ENCODE results near the gene FBXW9. TPM values are rescaled to one million over a fixed set of nuclear protein-coding genes. Genes with fewer than 3 reads are reported as not detected.
A peak's percentile ranks its signal among the peaks of the same experiment; 100 is the strongest.

FBXW9 gene
- total RNA-seq, 4 donors from 2014 or later, result 5.9 to 13.7 (median 11.3) TPM

DNA sequence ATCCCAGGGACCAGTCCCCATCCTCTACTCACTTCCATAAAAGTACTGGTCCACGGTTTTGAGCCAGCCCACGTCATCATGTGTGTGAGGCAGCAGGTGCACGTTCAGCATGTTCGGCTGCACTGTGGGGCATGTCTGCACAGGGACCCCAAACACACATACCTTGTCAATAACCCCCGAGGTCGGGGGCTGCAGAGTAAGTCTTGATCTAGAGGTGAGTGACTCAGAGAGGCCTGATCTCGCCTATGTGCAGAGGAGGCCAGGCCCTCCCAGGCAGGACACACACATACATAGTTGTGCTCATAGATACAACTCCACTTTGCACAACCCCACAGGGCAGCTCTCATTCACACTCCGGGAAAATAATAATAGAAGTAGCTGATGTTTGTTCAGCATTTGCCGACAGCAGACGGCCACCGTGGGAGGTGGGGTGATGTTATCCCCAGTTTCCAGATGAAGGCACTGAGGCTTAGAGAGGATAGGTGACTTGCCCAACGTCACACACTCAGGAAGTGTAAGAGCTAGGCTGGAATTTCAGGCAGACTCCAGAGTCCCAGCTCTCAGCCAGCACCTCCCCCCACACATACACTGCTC, 30.7 kb downstream of the FBXW9 start:
- Histone ChIP-seq H3K27me3 (no peaks in the 10 kb centered on the region), H3K4me3 (replicated peaks in 1 of 3) (peak overlapping the region; percentile 24 to 88 (median 57)), H3K9me3 (no peaks in the 10 kb centered on the region), H3K36me3 (peaks cover 13 to 19% of the 10 kb centered on the region in 2 donors), H3K4me1 (peaks cover 21 to 34% of the 10 kb centered on the region in 2 donors), H3K27ac (no peak overlapping the region)
- intact Hi-C loops (cut with DNase I), result loop anchor here (2.0 kb wide), 1 partner anchor 101 kb away; no protein-coding TSS in a partner anchor
- no peak for DNase-seq
- WGBS, 2 donors, result 53 to 64% methylated on average over 7 to 12 of the region's 12 CpGs
- no peak for TF ChIP-seq POLR2A (IDR thresholded peaks at IDR 0.05)
- TF ChIP-seq, protein P1, sequence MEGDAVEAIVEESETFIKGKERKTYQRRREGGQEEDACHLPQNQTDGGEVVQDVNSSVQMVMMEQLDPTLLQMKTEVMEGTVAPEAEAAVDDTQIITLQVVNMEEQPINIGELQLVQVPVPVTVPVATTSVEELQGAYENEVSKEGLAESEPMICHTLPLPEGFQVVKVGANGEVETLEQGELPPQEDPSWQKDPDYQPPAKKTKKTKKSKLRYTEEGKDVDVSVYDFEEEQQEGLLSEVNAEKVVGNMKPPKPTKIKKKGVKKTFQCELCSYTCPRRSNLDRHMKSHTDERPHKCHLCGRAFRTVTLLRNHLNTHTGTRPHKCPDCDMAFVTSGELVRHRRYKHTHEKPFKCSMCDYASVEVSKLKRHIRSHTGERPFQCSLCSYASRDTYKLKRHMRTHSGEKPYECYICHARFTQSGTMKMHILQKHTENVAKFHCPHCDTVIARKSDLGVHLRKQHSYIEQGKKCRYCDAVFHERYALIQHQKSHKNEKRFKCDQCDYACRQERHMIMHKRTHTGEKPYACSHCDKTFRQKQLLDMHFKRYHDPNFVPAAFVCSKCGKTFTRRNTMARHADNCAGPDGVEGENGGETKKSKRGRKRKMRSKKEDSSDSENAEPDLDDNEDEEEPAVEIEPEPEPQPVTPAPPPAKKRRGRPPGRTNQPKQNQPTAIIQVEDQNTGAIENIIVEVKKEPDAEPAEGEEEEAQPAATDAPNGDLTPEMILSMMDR (IDR thresholded peaks at IDR 0.05), result no peak

DNA sequence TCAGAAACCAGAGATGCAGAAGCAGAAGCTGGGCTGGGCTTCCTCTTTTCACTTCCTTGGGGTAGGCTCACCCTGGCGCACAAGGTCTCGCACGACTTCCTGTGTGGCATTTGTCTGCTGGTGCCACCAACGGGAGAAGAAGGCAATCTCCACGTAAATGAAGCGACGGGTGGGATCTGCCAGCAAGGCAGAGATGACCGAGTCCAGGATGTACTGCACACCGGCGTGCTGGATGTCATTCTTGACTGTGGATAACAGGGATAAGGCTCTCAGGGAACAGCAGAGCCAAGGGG, 31.2 kb downstream of the FBXW9 start:
- intact Hi-C loops (cut with DNase I), result no loop called here
- Histone ChIP-seq H3K9me3 (no peaks in the 10 kb centered on the region), H3K36me3 (peaks cover 16 to 19% of the 10 kb centered on the region in 2 donors), H3K27ac (no peak overlapping the region), H3K27me3 (no peaks in the 10 kb centered on the region), H3K4me3 (replicated peaks in 1 of 3) (peak overlapping the region in 1 of 3 donors; percentile 57), H3K4me1 (peaks cover 16 to 29% of the 10 kb centered on the region in 2 donors)
- TF ChIP-seq, protein P1 (IDR thresholded peaks at IDR 0.05), result no peak
- TF ChIP-seq POLR2A (IDR thresholded peaks at IDR 0.05), result no peak
- WGBS, 2 donors, result 77 to 92% methylated on average over 10 of the region's 10 CpGs
- DNase-seq, result no peak

DNA sequence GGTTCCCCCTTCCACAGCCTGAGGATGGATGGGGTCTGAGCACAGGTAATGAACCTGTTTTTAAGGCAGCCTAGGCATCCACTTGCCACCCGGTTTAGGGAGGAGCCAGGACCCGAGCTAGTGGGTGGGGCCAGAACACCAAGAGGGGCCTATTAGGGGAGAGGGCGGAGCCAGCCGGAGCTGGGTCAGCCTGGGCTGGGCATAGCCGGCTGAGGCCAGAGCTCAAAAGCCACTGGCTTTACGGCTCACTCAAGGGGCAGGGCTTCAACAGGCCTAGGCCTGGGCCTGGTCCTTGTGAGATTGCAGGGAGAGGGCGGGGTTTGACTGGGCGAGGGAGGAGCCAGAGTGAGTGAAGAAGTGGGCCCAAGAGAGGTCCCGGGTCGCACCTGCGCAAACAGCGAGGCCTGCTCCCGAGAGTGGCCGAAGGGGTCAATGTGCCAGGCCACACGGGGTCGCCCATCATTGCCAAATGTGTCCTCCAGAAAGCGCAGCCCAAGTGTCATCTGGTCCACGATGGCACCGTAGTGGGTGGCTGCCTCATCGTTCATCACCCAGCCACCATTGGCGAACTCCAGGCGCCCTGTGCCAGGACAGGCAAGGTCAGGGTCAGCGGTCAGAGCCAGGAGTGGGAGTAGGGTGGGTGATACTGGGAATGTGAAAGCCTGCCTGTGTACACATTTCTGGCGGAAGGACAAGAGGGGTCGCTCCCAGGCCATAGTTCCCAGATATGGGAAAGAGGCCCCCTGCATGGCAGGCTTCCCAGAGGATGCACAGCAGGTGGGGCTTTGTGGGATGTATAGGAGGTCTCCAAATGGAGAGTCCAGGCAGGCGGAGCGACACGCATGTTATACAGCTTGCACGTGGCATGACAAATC, 31.8 kb downstream of the FBXW9 start:
- Histone ChIP-seq H3K9me3 (no peaks in the 10 kb centered on the region), H3K27ac (no peak overlapping the region), H3K4me1 (peaks cover 13 to 26% of the 10 kb centered on the region in 2 donors), H3K36me3 (peaks cover 19 to 20% of the 10 kb centered on the region in 2 donors), H3K4me3 (replicated peaks in 1 of 3) (no peak overlapping the region), H3K27me3 (no peaks in the 10 kb centered on the region)
- TF ChIP-seq POLR2A (IDR thresholded peaks at IDR 0.05), result no peak
- TF ChIP-seq, protein P1 (IDR thresholded peaks at IDR 0.05), result no peak
- intact Hi-C loops (cut with DNase I), result no loop called here
- no peak for DNase-seq
- WGBS, 2 donors, result 86 to 91% methylated on average over 24 to 25 of the region's 29 CpGs

DNA sequence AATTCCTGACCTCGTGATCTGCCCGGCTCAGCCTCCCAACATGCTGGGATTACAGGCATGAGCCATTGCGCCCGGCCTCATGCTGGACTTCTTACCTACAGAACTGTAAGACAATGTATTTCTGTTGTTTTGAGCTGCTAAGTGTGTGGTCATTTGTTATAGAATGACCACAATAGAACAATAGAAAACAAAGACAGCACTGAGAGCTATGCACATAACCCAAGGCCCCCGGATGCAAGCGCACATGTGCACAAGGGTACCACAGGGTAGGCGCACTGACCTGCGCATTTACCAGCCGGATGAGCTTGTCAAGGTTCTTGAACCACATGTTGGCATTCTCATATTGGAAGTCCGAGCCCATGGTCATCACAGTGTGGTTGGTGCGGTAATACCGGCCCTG, 35.5 kb downstream of the FBXW9 start:
- intact Hi-C loops (cut with DNase I), result no loop called here
- 94 to 97% methylated on average over 8 to 12 of the region's 12 CpGs for WGBS, 2 donors
- Histone ChIP-seq H3K4me1 (peaks cover 0 to 5% of the 10 kb centered on the region in 2 donors), H3K4me3 (replicated peaks in 1 of 3) (no peak overlapping the region), H3K9me3 (no peaks in the 10 kb centered on the region), H3K27me3 (no peaks in the 10 kb centered on the region), H3K36me3 (peaks cover 21 to 23% of the 10 kb centered on the region in 2 donors), H3K27ac (no peak overlapping the region)
- TF ChIP-seq, protein P1 (IDR thresholded peaks at IDR 0.05), result no peak
- no peak for TF ChIP-seq POLR2A (IDR thresholded peaks at IDR 0.05)
- DNase-seq, result no peak

DNA sequence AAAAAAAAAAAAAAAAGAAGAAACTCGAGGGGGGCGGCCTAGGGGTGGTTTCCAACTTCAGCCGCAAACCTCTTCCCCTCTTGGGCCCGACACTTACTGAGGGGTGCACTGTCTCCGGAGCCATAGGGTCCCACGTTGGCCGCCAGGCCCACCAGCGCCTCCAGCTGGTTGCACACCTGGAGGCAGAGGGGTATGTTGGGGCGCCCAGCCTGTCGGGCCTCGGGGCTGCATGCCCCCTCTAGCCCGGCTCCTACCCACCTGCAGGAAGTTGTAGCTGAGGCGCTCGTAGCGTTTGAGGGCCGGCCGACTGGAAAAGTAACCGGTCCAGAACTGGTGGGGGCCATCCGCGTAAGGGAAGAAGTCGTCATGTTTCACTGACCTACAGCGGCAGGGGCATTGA, 38.5 kb downstream of the FBXW9 start:
- no peaks in the 10 kb centered on the region for H3K27me3 ChIP-seq
- no peaks in the 10 kb centered on the region for H3K9me3 ChIP-seq
- H3K27ac ChIP-seq, result no peak overlapping the region
- peaks cover 23 to 29% of the 10 kb centered on the region in 2 donors for H3K36me3 ChIP-seq
- no peak for TF ChIP-seq POLR2A (IDR thresholded peaks at IDR 0.05)
- TF ChIP-seq, protein P1 (IDR thresholded peaks at IDR 0.05), result no peak
- 85 to 93% methylated on average over 11 to 19 of the region's 22 CpGs for WGBS, 2 donors
- DNase-seq, result no peak
- intact Hi-C loops (cut with DNase I), result no loop called here
- H3K4me1 ChIP-seq, result no peaks in the 10 kb centered on the region
- H3K4me3 ChIP-seq (replicated peaks in 1 of 3), result no peak overlapping the region

Measured in thyroid gland (tissue), 4 donors.